ENCODE results near the gene ACR.

The ACR gene

DNA sequence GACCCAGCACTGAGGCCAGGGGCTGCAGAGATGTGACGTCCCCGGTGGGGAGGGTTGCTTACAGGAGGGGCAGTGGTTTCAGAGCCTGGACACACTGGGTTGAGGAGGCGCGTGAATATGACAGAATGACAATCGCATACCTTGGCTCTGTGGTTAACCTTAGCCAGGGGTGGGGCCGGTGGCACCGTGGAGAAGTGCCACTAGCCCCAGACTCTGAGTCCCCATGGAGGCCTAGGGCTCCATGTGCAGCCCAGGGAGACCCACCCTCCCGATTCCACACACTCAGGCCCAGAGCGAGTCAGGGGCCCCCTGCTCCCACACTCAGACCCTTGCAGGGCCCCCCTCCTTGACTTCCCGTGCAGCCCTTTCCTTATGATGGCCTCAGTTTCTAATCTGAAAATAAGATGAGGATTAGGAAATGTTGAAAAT, 3.6 kb upstream of the ACR start:
- H3K4me2 ChIP-seq (ENCODE audit: low read length) = no peak overlapping the region
- TF ChIP-seq EZH2phosphoT487 (IDR thresholded peaks at IDR 0.05; ENCODE audit: borderline replicate concordance, low read length) = no peak
- TF ChIP-seq, protein P1, sequence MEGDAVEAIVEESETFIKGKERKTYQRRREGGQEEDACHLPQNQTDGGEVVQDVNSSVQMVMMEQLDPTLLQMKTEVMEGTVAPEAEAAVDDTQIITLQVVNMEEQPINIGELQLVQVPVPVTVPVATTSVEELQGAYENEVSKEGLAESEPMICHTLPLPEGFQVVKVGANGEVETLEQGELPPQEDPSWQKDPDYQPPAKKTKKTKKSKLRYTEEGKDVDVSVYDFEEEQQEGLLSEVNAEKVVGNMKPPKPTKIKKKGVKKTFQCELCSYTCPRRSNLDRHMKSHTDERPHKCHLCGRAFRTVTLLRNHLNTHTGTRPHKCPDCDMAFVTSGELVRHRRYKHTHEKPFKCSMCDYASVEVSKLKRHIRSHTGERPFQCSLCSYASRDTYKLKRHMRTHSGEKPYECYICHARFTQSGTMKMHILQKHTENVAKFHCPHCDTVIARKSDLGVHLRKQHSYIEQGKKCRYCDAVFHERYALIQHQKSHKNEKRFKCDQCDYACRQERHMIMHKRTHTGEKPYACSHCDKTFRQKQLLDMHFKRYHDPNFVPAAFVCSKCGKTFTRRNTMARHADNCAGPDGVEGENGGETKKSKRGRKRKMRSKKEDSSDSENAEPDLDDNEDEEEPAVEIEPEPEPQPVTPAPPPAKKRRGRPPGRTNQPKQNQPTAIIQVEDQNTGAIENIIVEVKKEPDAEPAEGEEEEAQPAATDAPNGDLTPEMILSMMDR (IDR thresholded peaks at IDR 0.05; ENCODE audit: low read depth, low read length, poor library complexity, severe bottlenecking) = no peak
- no peaks in the 10 kb centered on the region for H3K79me2 ChIP-seq (ENCODE audit: control insufficient read depth, low read length)
- H3K9me2 ChIP-seq (replicated peaks; ENCODE audit: control insufficient read depth, low read length) = no peaks in the 10 kb centered on the region
- H3K27ac ChIP-seq (ENCODE audit: low read depth, low read length) = no peak overlapping the region
- H3K36me3 ChIP-seq (ENCODE audit: control insufficient read depth, low read length) = no peaks in the 10 kb centered on the region
- no peaks in the 10 kb centered on the region for H3F3A ChIP-seq (ENCODE audit: control insufficient read depth, insufficient read depth)
- H3K27me3 ChIP-seq (ENCODE audit: control insufficient read depth, low read length) = peaks cover 17% of the 10 kb centered on the region
- H3K9me3 ChIP-seq (ENCODE audit: control insufficient read depth, insufficient read depth, low read length) = no peaks in the 10 kb centered on the region
- no peaks in the 10 kb centered on the region for H4K20me1 ChIP-seq (ENCODE audit: control insufficient read depth, insufficient read depth, low read depth, low read length)
- peaks cover 24% of the 10 kb centered on the region for H3K4me1 ChIP-seq (ENCODE audit: control insufficient read depth, low read length)
- H3K4me3 ChIP-seq (ENCODE audit: low read length) = no peak overlapping the region

DNA sequence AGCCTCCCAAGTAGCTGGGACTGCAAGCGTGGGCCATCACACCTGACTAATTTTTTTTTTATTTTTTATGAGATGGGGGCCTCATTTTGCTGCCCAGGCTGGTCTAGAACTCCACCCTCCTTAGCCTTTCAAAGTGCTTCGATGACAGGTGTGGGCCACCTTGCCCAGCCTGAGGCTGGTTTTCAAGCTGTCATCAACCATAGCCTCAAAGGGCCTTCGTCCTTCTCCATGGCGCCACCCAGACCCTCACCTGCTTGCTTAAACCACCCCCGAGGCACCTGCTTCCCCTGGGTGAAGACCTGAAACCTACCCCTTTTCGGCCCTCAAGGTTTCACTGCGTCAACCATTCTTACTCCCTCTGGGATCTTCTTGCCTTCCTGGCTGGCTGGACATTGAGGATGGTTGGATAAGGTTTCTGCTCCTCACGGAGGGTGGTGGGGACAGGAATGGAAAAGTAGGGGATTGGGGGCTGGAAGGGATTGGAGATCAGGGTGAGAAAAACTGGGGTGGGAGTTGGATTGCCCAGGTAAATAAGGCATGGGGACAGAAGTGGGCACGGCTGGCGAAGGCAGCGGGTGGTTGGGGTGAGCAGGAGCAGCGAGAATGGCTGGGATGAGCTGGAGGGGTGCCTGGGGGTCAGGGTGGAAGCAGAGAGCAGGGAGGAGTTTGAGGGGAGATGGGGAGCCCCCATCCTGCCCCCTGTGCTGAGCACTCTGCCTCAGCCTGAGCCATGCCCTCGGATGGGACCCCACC, 2.8 kb upstream of the ACR start:
- Histone ChIP-seq H3K9me3 (ENCODE audit: control insufficient read depth, insufficient read depth, low read length) (no peaks in the 10 kb centered on the region), H3K4me3 (ENCODE audit: low read length) (no peak overlapping the region), H3K79me2 (ENCODE audit: control insufficient read depth, low read length) (no peaks in the 10 kb centered on the region), H3K27ac (ENCODE audit: low read depth, low read length) (no peak overlapping the region), H3K4me1 (ENCODE audit: control insufficient read depth, low read length) (peaks cover 16% of the 10 kb centered on the region), H3K36me3 (ENCODE audit: control insufficient read depth, low read length) (no peaks in the 10 kb centered on the region), H3K4me2 (ENCODE audit: low read length) (no peak overlapping the region), H3K27me3 (ENCODE audit: control insufficient read depth, low read length) (peaks cover 17% of the 10 kb centered on the region), H4K20me1 (ENCODE audit: control insufficient read depth, insufficient read depth, low read depth, low read length) (no peaks in the 10 kb centered on the region), H3F3A (ENCODE audit: control insufficient read depth, insufficient read depth) (no peaks in the 10 kb centered on the region), H3K9me2 (replicated peaks; ENCODE audit: control insufficient read depth, low read length) (no peaks in the 10 kb centered on the region)
- TF ChIP-seq EZH2phosphoT487 (IDR thresholded peaks at IDR 0.05; ENCODE audit: borderline replicate concordance, low read length) = no peak
- TF ChIP-seq, protein P1 (IDR thresholded peaks at IDR 0.05; ENCODE audit: low read depth, low read length, poor library complexity, severe bottlenecking) = no peak

DNA sequence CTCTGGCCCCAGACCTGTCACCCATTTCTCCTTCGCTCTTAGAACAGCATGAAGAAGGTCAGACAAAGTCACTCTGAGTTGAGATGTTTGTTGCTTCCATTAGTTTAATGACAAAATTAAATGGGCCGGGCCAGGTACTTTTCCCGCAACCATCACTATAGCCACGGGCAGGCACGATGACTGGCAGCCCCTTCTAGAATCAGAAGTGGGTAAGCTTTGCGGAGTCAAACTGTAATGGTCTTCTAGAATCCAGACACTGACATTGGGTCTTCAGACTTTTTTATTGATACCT, 2.3 kb upstream of the ACR start:
- peaks cover 17% of the 10 kb centered on the region for H3K27me3 ChIP-seq (ENCODE audit: control insufficient read depth, low read length)

More for the DNA sequence above, 2.3 kb upstream of the ACR start:
- Histone ChIP-seq H3K9me2 (replicated peaks; ENCODE audit: control insufficient read depth, low read length) (no peaks in the 10 kb centered on the region), H3F3A (ENCODE audit: control insufficient read depth, insufficient read depth) (no peaks in the 10 kb centered on the region), H3K4me1 (ENCODE audit: control insufficient read depth, low read length) (peaks cover 13% of the 10 kb centered on the region), H3K27ac (ENCODE audit: low read depth, low read length) (no peak overlapping the region), H3K36me3 (ENCODE audit: control insufficient read depth, low read length) (no peaks in the 10 kb centered on the region), H3K9me3 (ENCODE audit: control insufficient read depth, insufficient read depth, low read length) (no peaks in the 10 kb centered on the region), H3K4me3 (ENCODE audit: low read length) (no peak overlapping the region), H4K20me1 (ENCODE audit: control insufficient read depth, insufficient read depth, low read depth, low read length) (no peaks in the 10 kb centered on the region), H3K4me2 (ENCODE audit: low read length) (no peak overlapping the region), H3K79me2 (ENCODE audit: control insufficient read depth, low read length) (no peaks in the 10 kb centered on the region)
- TF ChIP-seq EZH2phosphoT487 (IDR thresholded peaks at IDR 0.05; ENCODE audit: borderline replicate concordance, low read length) = no peak
- TF ChIP-seq, protein P1 (IDR thresholded peaks at IDR 0.05; ENCODE audit: low read depth, low read length, poor library complexity, severe bottlenecking) = no peak

Measured in DOHH2 (cell line).